Measurements from ENCODE around the gene TMA7. TPM values are rescaled to one million over a fixed set of nuclear protein-coding genes. Genes with fewer than 3 reads are reported as not detected.

Gene TMA7
- total RNA-seq, 1 experiment from 2014 or later = 180 TPM

Other genes with a start within 250 kb of the TMA7 start
- gene CAMP, start 216.8 kb upstream of the TMA7 start, total RNA-seq (2014; rRNA removed; shearing (Covaris generic)) = not detected in 2 replicates
- gene ZNF589, start 199.2 kb upstream of the TMA7 start, total RNA-seq (2014; rRNA removed; shearing (Covaris generic)) = 3.4 and 4.4 TPM in 2 replicates
- 18.1 and 37.3 TPM in 2 replicates for gene NME6, start 138.9 kb upstream of the TMA7 start, total RNA-seq (2014; rRNA removed; shearing (Covaris generic))
- not detected in 2 replicates for gene SPINK8, start 106.6 kb upstream of the TMA7 start, total RNA-seq (2014; rRNA removed; shearing (Covaris generic))
- gene FBXW12, start 68.0 kb upstream of the TMA7 start, total RNA-seq (2014; rRNA removed; shearing (Covaris generic)) = not detected in 2 replicates
- gene PLXNB1, start 10.2 kb upstream of the TMA7 start, total RNA-seq (2014; rRNA removed; shearing (Covaris generic)) = 194 and 209 TPM in 2 replicates
- 19.1 and 24.3 TPM in 2 replicates for gene CCDC51, start 138 bp upstream of the TMA7 start, total RNA-seq (2014; rRNA removed; shearing (Covaris generic))
- 6.7 and 7.7 TPM in 2 replicates for gene ATRIP, start 6.5 kb downstream of the TMA7 start, total RNA-seq (2014; rRNA removed; shearing (Covaris generic))
- 83.6 and 85.4 TPM in 2 replicates for gene SHISA5, start 63.9 kb downstream of the TMA7 start, total RNA-seq (2014; rRNA removed; shearing (Covaris generic))
- gene PFKFB4, start 116.5 kb downstream of the TMA7 start, total RNA-seq (2014; rRNA removed; shearing (Covaris generic)) = 2.0 and 5.0 TPM in 2 replicates
- gene UCN2, start 123.5 kb downstream of the TMA7 start, total RNA-seq (2014; rRNA removed; shearing (Covaris generic)) = not detected in 2 replicates
- 0.10 and 0.31 TPM in 2 replicates for gene COL7A1, start 155.1 kb downstream of the TMA7 start, total RNA-seq (2014; rRNA removed; shearing (Covaris generic))
- gene UQCRC1, start 169.4 kb downstream of the TMA7 start, total RNA-seq (2014; rRNA removed; shearing (Covaris generic)) = 210 and 212 TPM in 2 replicates
- not detected in 2 replicates for gene TMEM89, start 181.5 kb downstream of the TMA7 start, total RNA-seq (2014; rRNA removed; shearing (Covaris generic))
- gene SLC26A6, start 195.2 kb downstream of the TMA7 start, total RNA-seq (2014; rRNA removed; shearing (Covaris generic)) = 28.3 and 32.1 TPM in 2 replicates
- 9.9 and 12.5 TPM in 2 replicates for gene CELSR3, start 222.6 kb downstream of the TMA7 start, total RNA-seq (2014; rRNA removed; shearing (Covaris generic))
- 33.8 and 42.8 TPM in 2 replicates for gene NCKIPSD, start 245.7 kb downstream of the TMA7 start, total RNA-seq (2014; rRNA removed; shearing (Covaris generic))